MM.1S (cell line): ENCODE data around the gene KCNK5.

ENCODE experiments used
- DNase-seq: peaks from one replicate; pipeline ENCODE4 v3.0.0-alpha.2; 2015
- H2AFZ ChIP-seq: fragments of 300-600 bp; sonication (generic); 2 replicates; pipeline ENCODE4 v1.6.0; 2016; ENCODE audit warnings: antibody characterized with exemption, low read length
- H3F3A ChIP-seq: fragments of 300-600 bp; sonication (generic); 2 replicates; pipeline ENCODE4 v1.6.1; 2016; ENCODE audit warnings: mild to moderate bottlenecking, antibody characterized with exemption, low read length, moderate library complexity, mixed read lengths; ENCODE audit not compliant: insufficient read depth
- H3K27ac ChIP-seq: fragments of 300-600 bp; sonication (generic); 2 replicates; pipeline ENCODE4 v1.5.1; 2016; ENCODE audit warnings: mild to moderate bottlenecking, low read length
- H3K27me3 ChIP-seq: fragments of 300-600 bp; sonication (generic); replicated peaks from 2 replicates; pipeline ENCODE4 v1.6.0; 2016; ENCODE audit warnings: low read length; ENCODE audit not compliant: insufficient read depth
- H3K36me3 ChIP-seq: fragments of 300-600 bp; sonication (generic); replicated peaks from 2 replicates; pipeline ENCODE4 v1.6.1; 2016; ENCODE audit warnings: mild to moderate bottlenecking, low read length, mixed read lengths; ENCODE audit not compliant: insufficient read depth
- H3K4me1 ChIP-seq: fragments of 300-600 bp; sonication (generic); 2 replicates; pipeline ENCODE4 v1.6.1; 2016; ENCODE audit warnings: low read length, mixed read lengths
- H3K4me2 ChIP-seq: fragments of 300-600 bp; sonication (generic); 2 replicates; pipeline ENCODE4 v1.6.0; 2016; ENCODE audit warnings: low read depth, low read length
- H3K4me3 ChIP-seq: fragments of 300-600 bp; sonication (generic); 2 replicates; pipeline ENCODE4 v1.5.1; 2016; ENCODE audit warnings: low read length, mixed read lengths
- H3K79me2 ChIP-seq: fragments of 300-600 bp; sonication (generic); 2 replicates; pipeline ENCODE4 v1.6.1; 2016; ENCODE audit warnings: mixed run types, low read length, mixed read lengths
- H3K9ac ChIP-seq: fragments of 300-600 bp; sonication (generic); 2 replicates; pipeline ENCODE4 v1.6.1; 2016; ENCODE audit warnings: low read length, mixed read lengths
- H3K9me2 ChIP-seq: fragments of 300-600 bp; sonication (generic); replicated peaks from 2 replicates; pipeline ENCODE4 v1.6.1; 2016; ENCODE audit warnings: mild to moderate bottlenecking, low read length, mixed read lengths; ENCODE audit not compliant: insufficient read depth
- H3K9me3 ChIP-seq: fragments of 300-600 bp; sonication (generic); replicated peaks from 2 replicates; pipeline ENCODE4 v1.6.1; 2016; ENCODE audit warnings: mild to moderate bottlenecking, low read length, mixed read lengths; ENCODE audit not compliant: insufficient read depth
- H4K20me1 ChIP-seq: fragments of 300-600 bp; sonication (generic); 2 replicates; pipeline ENCODE4 v1.6.1; 2016; ENCODE audit warnings: mild to moderate bottlenecking, low read length, moderate library complexity, mixed read lengths; ENCODE audit not compliant: insufficient read depth
- EZH2 ChIP-seq: fragments of 300-600 bp; sonication (generic); optimal IDR thresholded peaks from 2 replicates; pipeline ENCODE3; 2017; ENCODE audit warnings: low read depth, mild to moderate bottlenecking, antibody characterized with exemption, low read length, mixed read lengths
- EZH2phosphoT487 ChIP-seq: fragments of 300-600 bp; sonication (generic); IDR thresholded peaks from 2 replicates; pipeline ENCODE4 v1.6.1; 2018; ENCODE audit warnings: antibody characterized with exemption, low read length
- TF ChIP-seq, protein P1 (sequence below): fragments of 300-600 bp; sonication (generic); IDR thresholded peaks from 2 replicates; pipeline ENCODE4 v1.5.1; 2016; ENCODE audit warnings: antibody characterized with exemption, low read length, mixed read lengths

The KCNK5 gene

DNA sequence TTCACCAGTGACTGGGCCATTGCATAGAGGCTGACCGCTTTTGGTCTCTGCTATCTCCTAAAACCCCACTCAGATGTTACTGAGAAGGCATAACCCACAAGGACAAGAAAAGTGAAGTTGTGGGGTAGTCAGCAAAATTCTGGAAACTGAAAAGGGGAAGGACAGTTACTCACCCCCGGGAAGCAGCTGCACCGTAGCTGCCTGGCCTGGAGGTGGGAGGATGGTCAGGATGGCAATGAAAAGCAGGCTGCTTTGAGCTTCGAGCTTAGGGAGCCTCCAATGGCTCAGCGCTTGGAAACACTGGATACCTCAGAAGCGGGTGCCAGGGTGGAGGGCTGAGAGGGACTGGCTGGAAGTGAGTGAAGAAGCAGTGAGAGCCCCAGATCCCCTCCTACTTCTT lies 56.0 kb downstream of the KCNK5 start:
- Histone ChIP-seq H3K4me2 (no peak overlapping the region), H3K4me1 (no peaks in the 10 kb centered on the region), H3K27ac (no peak overlapping the region), H3K9me3 (no peaks in the 10 kb centered on the region), H3K27me3 (no peaks in the 10 kb centered on the region), H3K36me3 (no peaks in the 10 kb centered on the region), H4K20me1 (no peaks in the 10 kb centered on the region), H3K9ac (no peak overlapping the region), H3K4me3 (no peak overlapping the region), H2AFZ (no peak overlapping the region), H3K9me2 (no peaks in the 10 kb centered on the region), H3F3A (no peaks in the 10 kb centered on the region), H3K79me2 (no peaks in the 10 kb centered on the region)
- DNase-seq: no peak
- no peak for TF ChIP-seq EZH2
- no peak for TF ChIP-seq EZH2phosphoT487

DNA sequence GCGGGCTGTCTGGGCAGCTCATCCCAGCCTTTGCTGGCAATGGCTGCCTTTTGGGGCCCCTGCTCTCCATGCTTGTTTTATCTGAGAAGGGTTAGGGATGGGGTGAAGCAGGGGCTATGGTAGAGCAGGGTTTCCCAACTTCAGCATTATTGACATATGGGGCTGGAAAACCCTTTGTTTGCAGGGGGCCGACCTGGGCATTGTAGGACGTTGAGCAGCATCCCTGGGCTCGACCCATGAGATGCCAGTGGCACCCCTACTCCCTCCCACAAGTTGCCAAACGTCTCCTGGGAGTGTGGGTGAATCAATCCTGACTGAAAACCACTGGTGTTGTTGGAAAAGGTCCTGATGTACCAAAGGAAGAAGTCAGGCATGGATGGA lies 56.9 kb downstream of the KCNK5 start:
- H4K20me1 ChIP-seq: no peaks in the 10 kb centered on the region
- DNase-seq: no peak
- no peaks in the 10 kb centered on the region for H3K79me2 ChIP-seq
- no peak overlapping the region for H3K4me2 ChIP-seq
- no peak overlapping the region for H2AFZ ChIP-seq
- no peak overlapping the region for H3K4me3 ChIP-seq
- H3K4me1 ChIP-seq: no peaks in the 10 kb centered on the region
- H3K27ac ChIP-seq: no peak overlapping the region
- no peak for TF ChIP-seq EZH2phosphoT487
- TF ChIP-seq EZH2: no peak
- TF ChIP-seq, protein P1, sequence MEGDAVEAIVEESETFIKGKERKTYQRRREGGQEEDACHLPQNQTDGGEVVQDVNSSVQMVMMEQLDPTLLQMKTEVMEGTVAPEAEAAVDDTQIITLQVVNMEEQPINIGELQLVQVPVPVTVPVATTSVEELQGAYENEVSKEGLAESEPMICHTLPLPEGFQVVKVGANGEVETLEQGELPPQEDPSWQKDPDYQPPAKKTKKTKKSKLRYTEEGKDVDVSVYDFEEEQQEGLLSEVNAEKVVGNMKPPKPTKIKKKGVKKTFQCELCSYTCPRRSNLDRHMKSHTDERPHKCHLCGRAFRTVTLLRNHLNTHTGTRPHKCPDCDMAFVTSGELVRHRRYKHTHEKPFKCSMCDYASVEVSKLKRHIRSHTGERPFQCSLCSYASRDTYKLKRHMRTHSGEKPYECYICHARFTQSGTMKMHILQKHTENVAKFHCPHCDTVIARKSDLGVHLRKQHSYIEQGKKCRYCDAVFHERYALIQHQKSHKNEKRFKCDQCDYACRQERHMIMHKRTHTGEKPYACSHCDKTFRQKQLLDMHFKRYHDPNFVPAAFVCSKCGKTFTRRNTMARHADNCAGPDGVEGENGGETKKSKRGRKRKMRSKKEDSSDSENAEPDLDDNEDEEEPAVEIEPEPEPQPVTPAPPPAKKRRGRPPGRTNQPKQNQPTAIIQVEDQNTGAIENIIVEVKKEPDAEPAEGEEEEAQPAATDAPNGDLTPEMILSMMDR: no peak
- H3F3A ChIP-seq: no peaks in the 10 kb centered on the region
- no peaks in the 10 kb centered on the region for H3K27me3 ChIP-seq
- H3K9ac ChIP-seq: no peak overlapping the region
- no peaks in the 10 kb centered on the region for H3K36me3 ChIP-seq
- no peaks in the 10 kb centered on the region for H3K9me3 ChIP-seq
- H3K9me2 ChIP-seq: no peaks in the 10 kb centered on the region

DNA sequence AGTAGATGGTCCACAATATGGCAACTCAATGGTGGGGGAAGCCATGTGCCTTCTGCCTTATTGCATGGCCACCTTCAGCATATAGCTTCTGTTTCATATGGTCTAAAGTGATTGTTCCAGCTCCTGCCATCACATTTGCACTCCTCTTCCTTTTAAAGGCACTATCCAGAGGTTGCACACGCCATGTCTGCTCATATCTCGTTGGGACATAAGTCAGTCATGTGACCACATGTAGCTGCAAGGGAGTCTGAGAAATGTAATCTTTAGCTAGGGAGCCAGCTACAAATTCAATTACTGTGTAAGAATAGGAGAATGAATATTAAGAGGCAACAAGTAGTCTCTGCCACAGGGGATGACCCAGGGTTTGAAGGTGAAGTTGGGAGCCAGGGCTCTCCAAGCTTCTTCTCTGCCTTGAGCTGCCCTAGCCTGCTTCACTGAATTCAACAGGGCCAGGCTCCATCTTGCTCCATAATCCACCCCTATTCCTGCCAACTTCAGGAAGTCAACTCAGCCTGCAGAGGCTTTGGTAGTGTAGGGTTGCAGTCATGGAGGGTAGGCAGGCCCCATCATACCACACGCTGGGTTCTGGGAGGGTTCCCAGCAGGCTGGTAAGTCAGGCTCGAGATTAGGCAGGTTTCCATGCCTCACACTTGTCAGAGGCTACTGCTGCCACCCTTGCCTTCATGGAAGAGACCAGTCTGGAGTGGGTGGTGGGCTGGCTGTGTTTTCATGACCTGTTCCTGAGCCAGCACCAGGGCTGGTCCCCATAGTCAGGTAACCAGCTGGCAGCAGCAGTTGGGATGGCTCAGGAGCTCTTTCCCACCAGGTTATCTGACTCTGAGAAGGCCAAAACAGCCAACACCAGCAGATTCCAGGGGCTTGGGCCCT lies 57.5 kb downstream of the KCNK5 start:
- Histone ChIP-seq H3K36me3 (no peaks in the 10 kb centered on the region), H3K4me2 (no peak overlapping the region), H3F3A (no peaks in the 10 kb centered on the region), H3K9me3 (no peaks in the 10 kb centered on the region), H3K9ac (no peak overlapping the region), H3K27ac (no peak overlapping the region), H3K79me2 (no peaks in the 10 kb centered on the region), H2AFZ (no peak overlapping the region), H4K20me1 (no peaks in the 10 kb centered on the region), H3K9me2 (no peaks in the 10 kb centered on the region), H3K27me3 (no peaks in the 10 kb centered on the region), H3K4me1 (no peaks in the 10 kb centered on the region), H3K4me3 (no peak overlapping the region)
- DNase-seq: no peak
- TF ChIP-seq EZH2phosphoT487 (no peak), EZH2 (no peak)
- TF ChIP-seq, protein P1: no peak

DNA sequence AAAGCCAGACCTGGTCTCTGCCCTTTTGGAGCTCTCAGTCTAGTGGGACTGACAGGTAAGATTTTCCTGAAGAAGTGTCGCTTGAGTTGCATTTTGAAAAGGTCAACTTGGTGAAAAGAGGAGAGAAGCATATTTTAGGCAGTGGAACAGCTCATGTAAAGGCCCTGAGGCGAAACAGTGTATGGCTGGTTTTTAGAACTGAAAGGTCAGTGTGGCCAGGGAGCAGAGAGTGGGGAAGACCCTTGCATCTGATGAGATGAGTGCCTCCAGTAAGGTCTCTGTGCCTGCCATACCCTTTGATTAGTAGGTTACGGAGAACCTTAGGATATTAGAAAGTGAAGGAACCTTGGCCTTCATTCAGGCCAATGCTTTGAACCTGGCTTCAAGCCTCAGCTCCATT lies 58.4 kb downstream of the KCNK5 start:
- Histone ChIP-seq H3K9ac (no peak overlapping the region), H3K79me2 (no peaks in the 10 kb centered on the region), H3K4me2 (no peak overlapping the region), H3K4me1 (no peaks in the 10 kb centered on the region), H3F3A (no peaks in the 10 kb centered on the region), H3K4me3 (no peak overlapping the region), H2AFZ (no peak overlapping the region), H3K27me3 (no peaks in the 10 kb centered on the region), H3K36me3 (no peaks in the 10 kb centered on the region), H3K9me3 (no peaks in the 10 kb centered on the region), H4K20me1 (no peaks in the 10 kb centered on the region), H3K27ac (no peak overlapping the region), H3K9me2 (no peaks in the 10 kb centered on the region)
- TF ChIP-seq EZH2phosphoT487 (no peak), EZH2 (no peak)
- TF ChIP-seq, protein P1: no peak
- DNase-seq: no peak
